ENCODE results near the gene TMEM183A.

GRCh38 chr1:202979459-202979858 is 27.7 kb upstream of the TMEM183A start:
- TF ChIP-seq CTCF (IDR thresholded peaks at IDR 0.05) (no peak), POLR2A (IDR thresholded peaks at IDR 0.05) (no peak)

Measured in lower leg skin (tissue), 3 donors.